H1 (cell line): ENCODE data around the gene SPRR2F. TPM values are rescaled to one million over a fixed set of nuclear protein-coding genes. Genes with fewer than 3 reads are reported as not detected.

Source experiments
- CTCF ChIA-PET: fragments of 300-600 bp; sonication (Branson Sonifier 250); formaldehyde crosslinking; loops from one replicate; lab custom pipeline; 2021; ENCODE audit not compliant: partially characterized antibody; lab: Charles Lee
- POLR2A ChIA-PET: fragments of 300-600 bp; sonication (Branson Sonifier 250); formaldehyde crosslinking; loops from one replicate; lab custom pipeline; 2021; ENCODE audit warnings: inconsistent platforms; ENCODE audit not compliant: partially characterized antibody; lab: Charles Lee
- DNase-seq, 2 experiments: peaks; one replicate each; pipeline versions ENCODE4 v3.0.0 to v3.0.0-alpha.2; 2010 to 2022; ENCODE audit warnings: low spot score in 2 of 2, low read depth in 1 of 2, mixed read lengths in 1 of 2
- FAIRE-seq: peaks from 2 replicates; lab custom pipeline; 2011; peaks lifted over from hg19 to GRCh38; lab: Jason Lieb, UNC
- H2AFZ ChIP-seq: 2 replicates; pipeline ENCODE4 v1.8.1; 2012; ENCODE audit warnings: low read length, inconsistent platforms
- H2AK5ac ChIP-seq: 2 replicates; pipeline ENCODE4 v1.6.1; 2013; ENCODE audit warnings: low read depth, low read length
- H2BK120ac ChIP-seq: replicated peaks from 2 replicates; pipeline ENCODE3; 2013; ENCODE audit warnings: low read depth, low read length, inconsistent platforms
- H2BK12ac ChIP-seq: 2 replicates; pipeline ENCODE4 v1.6.1; 2013; ENCODE audit warnings: low read depth, low read length
- H2BK15ac ChIP-seq: 2 replicates; pipeline ENCODE4 v1.6.1; 2013; ENCODE audit warnings: low read length
- H2BK20ac ChIP-seq: 2 replicates; pipeline ENCODE4 v1.6.1; 2013; ENCODE audit warnings: low read length
- H2BK5ac ChIP-seq: 2 replicates; pipeline ENCODE4 v1.6.1; 2013; ENCODE audit warnings: low read depth, low read length
- H3K14ac ChIP-seq: 2 replicates; pipeline ENCODE4 v1.6.1; 2013; ENCODE audit warnings: inconsistent platforms; ENCODE audit not compliant: insufficient read length
- H3K18ac ChIP-seq: 2 replicates; pipeline ENCODE4 v1.6.1; 2013; ENCODE audit warnings: low read length; ENCODE audit errors: extremely low read depth
- H3K23ac ChIP-seq: 2 replicates; pipeline ENCODE4 v1.6.1; 2013; ENCODE audit warnings: inconsistent platforms; ENCODE audit not compliant: insufficient read length
- H3K23me2 ChIP-seq: 2 replicates; pipeline ENCODE4 v1.6.1; 2013; ENCODE audit warnings: low read depth, low read length
- H3K27ac ChIP-seq: 2 replicates; pipeline ENCODE4 v1.6.1; 2011; ENCODE audit warnings: low read depth, low read length, inconsistent platforms
- H3K27me3 ChIP-seq, 4 experiments: replicated peaks in 1 of 4; 1 replicate in 1 of 4; 2 replicates in 3 of 4; pipeline versions ENCODE4 v1.6.1 to v1.8.1; 2011 to 2013; ENCODE audit warnings: low read length in 3 of 4, mild to moderate bottlenecking in 3 of 4, inconsistent platforms in 2 of 4, mixed read lengths in 2 of 4, moderate library complexity in 1 of 4; ENCODE audit not compliant: control insufficient read depth in 3 of 4, insufficient read depth in 3 of 4; ENCODE audit errors: extremely low read depth in 1 of 4
- H3K36me3 ChIP-seq, 4 experiments: 2 replicates each; pipeline versions ENCODE4 v1.6.1 to v1.8.1; 2011 to 2013; ENCODE audit warnings: mild to moderate bottlenecking in 4 of 4, low read length in 3 of 4, moderate library complexity in 2 of 4, control low read depth in 1 of 4, inconsistent platforms in 1 of 4; ENCODE audit not compliant: insufficient read depth in 4 of 4, control insufficient read depth in 2 of 4
- H3K4ac ChIP-seq: replicated peaks from 2 replicates; pipeline ENCODE3; 2013; ENCODE audit warnings: low read length, low read depth, mixed read lengths, inconsistent platforms; ENCODE audit not compliant: insufficient read length
- H3K4me1 ChIP-seq, 4 experiments: replicated peaks in 1 of 4; 1 replicate in 1 of 4; 2 replicates in 3 of 4; pipeline versions ENCODE4 v1.6.1 to v1.8.1; 2011 to 2013; ENCODE audit warnings: low read length in 3 of 4, inconsistent platforms in 2 of 4, mixed read lengths in 1 of 4; ENCODE audit not compliant: insufficient read depth in 4 of 4, control insufficient read depth in 3 of 4
- H3K4me2 ChIP-seq, 2 experiments: 2 replicates each; pipeline versions ENCODE4 v1.6.1 to v1.8.1; 2011 to 2013; ENCODE audit warnings: low read depth in 2 of 2, low read length in 2 of 2, control low read depth in 1 of 2, inconsistent platforms in 1 of 2, mild to moderate bottlenecking in 1 of 2; ENCODE audit not compliant: insufficient read depth in 1 of 2
- H3K4me3 ChIP-seq, 4 experiments: fragments of 200-600, 300-600 bp in 1 of 4; sonication (generic), shearing (Covaris generic), sonication (Bioruptor Twin) in 1 of 4; 2 replicates each; pipeline versions ENCODE4 v1.5.1 to v1.8.1; 2011 to 2016; ENCODE audit warnings: low read length in 4 of 4, low read depth in 3 of 4, control low read depth in 2 of 4, inconsistent platforms in 2 of 4, mild to moderate bottlenecking in 2 of 4, mixed read lengths in 1 of 4, moderate library complexity in 1 of 4; ENCODE audit not compliant: insufficient read depth in 2 of 4; ENCODE audit errors: extremely low read depth in 1 of 4
- H3K56ac ChIP-seq: replicated peaks from 2 replicates; pipeline ENCODE3; 2013; ENCODE audit warnings: low read depth, mild to moderate bottlenecking, mixed read lengths, low read length, inconsistent platforms; ENCODE audit not compliant: insufficient read length
- H3K79me1 ChIP-seq: 2 replicates; pipeline ENCODE4 v1.6.1; 2013; ENCODE audit warnings: low read depth, low read length, control low read depth
- H3K79me2 ChIP-seq, 2 experiments: 2 replicates each; pipeline versions ENCODE4 v1.6.1 to v1.8.1; 2012 to 2013; ENCODE audit warnings: low read length in 2 of 2, mild to moderate bottlenecking in 2 of 2, inconsistent platforms in 1 of 2; ENCODE audit not compliant: insufficient read depth in 2 of 2, control insufficient read depth in 1 of 2
- H3K9ac ChIP-seq, 4 experiments: replicated peaks in 1 of 4; 1 replicate in 1 of 4; 2 replicates in 3 of 4; pipeline versions ENCODE4 v1.6.1 to v1.8.1; 2011 to 2013; ENCODE audit warnings: low read depth in 3 of 4, low read length in 3 of 4, control low read depth in 2 of 4, mild to moderate bottlenecking in 2 of 4, moderate library complexity in 2 of 4, inconsistent platforms in 1 of 4; ENCODE audit errors: extremely low read depth in 1 of 4
- H3K9me3 ChIP-seq, 2 experiments: 2 replicates each; pipeline versions ENCODE4 v1.6.1 to v1.8.1; 2012 to 2013; ENCODE audit warnings: mild to moderate bottlenecking in 2 of 2, moderate library complexity in 2 of 2, control low read depth in 1 of 2, inconsistent platforms in 1 of 2, low read depth in 1 of 2, low read length in 1 of 2, mixed read lengths in 1 of 2; ENCODE audit not compliant: insufficient read depth in 2 of 2
- H4K20me1 ChIP-seq, 2 experiments: replicated peaks in 1 of 2; 2 replicates each; pipeline versions ENCODE3 to v1.8.1; 2011 to 2013; ENCODE audit warnings: inconsistent platforms in 2 of 2, low read length in 2 of 2, mild to moderate bottlenecking in 1 of 2; ENCODE audit not compliant: insufficient read depth in 2 of 2, control insufficient read depth in 1 of 2
- H4K5ac ChIP-seq: 2 replicates; pipeline ENCODE4 v1.6.1; 2013; ENCODE audit warnings: low read length, low read depth, mixed read lengths, inconsistent platforms; ENCODE audit not compliant: insufficient read length
- H4K8ac ChIP-seq: 2 replicates; pipeline ENCODE4 v1.8.0; 2013; ENCODE audit warnings: mild to moderate bottlenecking, moderate library complexity, low read length, inconsistent platforms; ENCODE audit not compliant: insufficient read depth; ENCODE audit errors: extremely low read depth
- H4K91ac ChIP-seq: replicated peaks from 2 replicates; pipeline ENCODE3; 2013; ENCODE audit warnings: low read length, mixed read lengths, inconsistent platforms; ENCODE audit not compliant: insufficient read length
- ATF2 ChIP-seq: IDR thresholded peaks from 2 replicates; pipeline ENCODE4 v1.6.1; 2012; ENCODE audit warnings: low read length, inconsistent platforms
- BRCA1 ChIP-seq: IDR thresholded peaks from 2 replicates; pipeline ENCODE4 v1.6.1; 2012; ENCODE audit warnings: low read depth, low read length, improper control_type of control experiment
- EP300 ChIP-seq, 2 experiments: IDR thresholded peaks; 1 replicate in 1 of 2; 2 replicates in 1 of 2; pipeline ENCODE4 v1.6.1; 2011 to 2012; ENCODE audit warnings: low read depth in 2 of 2, low read length in 2 of 2, mild to moderate bottlenecking in 2 of 2, borderline replicate concordance in 1 of 2, inconsistent platforms in 1 of 2, moderate library complexity in 1 of 2
- FOSL1 ChIP-seq: IDR thresholded peaks from 2 replicates; pipeline ENCODE4 v1.6.1; 2011; ENCODE audit warnings: mild to moderate bottlenecking, low read depth, low read length, moderate library complexity; ENCODE audit not compliant: insufficient read depth
- RFX5 ChIP-seq: IDR thresholded peaks from 2 replicates; pipeline ENCODE4 v1.6.1; 2011; ENCODE audit warnings: low read depth, low read length, improper control_type of control experiment, borderline replicate concordance
- RNF2 ChIP-seq: fragments of 200-900, 300-1000 bp; sonication (generic); IDR thresholded peaks from 2 replicates; pipeline ENCODE4 v1.7.1; 2016; ENCODE audit warnings: borderline replicate concordance, low read depth, mild to moderate bottlenecking, antibody characterized with exemption, low read length; ENCODE audit not compliant: poor library complexity, severe bottlenecking; ENCODE audit errors: missing control alignments
- SP4 ChIP-seq: IDR thresholded peaks from 2 replicates; pipeline ENCODE4 v1.6.1; 2012; ENCODE audit warnings: low read length, inconsistent platforms
- SRF ChIP-seq: IDR thresholded peaks from 2 replicates; pipeline ENCODE4 v1.6.1; 2011; ENCODE audit warnings: mild to moderate bottlenecking, low read depth, low read length, moderate library complexity
- USF2 ChIP-seq: IDR thresholded peaks from 2 replicates; pipeline ENCODE4 v1.6.1; 2011; ENCODE audit warnings: low read length, improper control_type of control experiment
- WGBS, 2 experiments: shearing (Covaris generic) in 1 of 2; methylation state at CpG; one replicate each; pipeline versions ENCODE4 v1.1.6 to v1.1.7; 2013 to 2015; ENCODE audit warnings: low lambda C conversion rate in 2 of 2, mixed read lengths in 2 of 2, inconsistent platforms in 1 of 2, low coverage in 1 of 2, missing lambda C conversion rate in 1 of 2; ENCODE audit not compliant: insufficient replicate concordance in 2 of 2, insufficient coverage in 1 of 2, insufficient read length in 1 of 2; ENCODE audit errors: extremely low coverage in 1 of 2, missing lambda C conversion rate in 1 of 2; 5-methylcytosine and 5-hydroxymethylcytosine counted together
- polyA plus RNA-seq, 7 experiments: library from polyadenylated mRNA; depleted of rRNA in 3 of 7; stranded (reverse) in 5 of 7; unstranded in 2 of 7; fragments of >200 nt in 5 of 7; fragments of 200-250 nt in 2 of 7; gene quantifications; 1 replicate in 5 of 7; 2 replicates in 1 of 7; 4 replicates in 1 of 7; pipeline versions ENCODE4 v1.2.1 to v1.2.3, GENCODE V29; 2011 to 2013; ENCODE audit warnings: missing spikeins in 2 of 7, mixed read lengths in 2 of 7
- total RNA-seq: library from RNA; stranded (reverse); fragmentation: NEBNext Ultra II Directional; extraction: Animal tissue kit (Norgen Biotek cat#: 25700); gene quantifications from 2 replicates; pipeline ENCODE4 v1.2.1, GENCODE V29; 2021
- TF ChIP-seq, protein P1 (sequence below): IDR thresholded peaks from 2 replicates; pipeline ENCODE4 v1.6.1; 2012; ENCODE audit warnings: inconsistent platforms

Gene SPRR2F
- total and polyA plus RNA-seq, 2 of the 8 experiments (the other 6 are each of a cell fraction or from before 2014, with no cell fraction given) = 0.50 to 1.1 TPM

DNA sequence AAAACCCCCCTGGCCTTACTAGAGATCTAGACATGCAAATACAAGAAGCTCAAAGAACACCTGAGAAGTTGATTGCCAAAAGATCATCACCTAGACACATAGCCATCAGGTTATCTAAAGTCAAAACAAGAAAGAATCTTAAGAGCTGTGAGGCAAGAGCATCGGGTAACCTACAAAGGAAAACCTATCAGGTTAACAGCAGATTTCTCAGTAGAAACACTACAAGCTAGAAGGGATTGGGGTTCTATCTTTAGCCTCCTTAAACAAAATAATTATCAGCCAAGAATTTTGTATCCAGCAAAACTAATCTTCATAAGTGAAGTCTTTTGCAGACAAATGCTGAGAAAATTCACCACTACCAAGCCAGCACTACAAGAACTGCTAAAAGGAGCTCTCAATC is 12.2 kb upstream of the SPRR2F start:
- Histone ChIP-seq H3K56ac (no peak overlapping the region), H3K79me1 (no peaks in the 10 kb centered on the region), H3K9ac (no peak overlapping the region), H2AK5ac (no peak overlapping the region), H3K27ac (no peak overlapping the region), H4K91ac (no peak overlapping the region), H2BK5ac (no peak overlapping the region), H3K36me3 (no peaks in the 10 kb centered on the region; a peak in 2 of 8 replicates), H3K23me2 (no peaks in the 10 kb centered on the region), H3K4me3 (no peak overlapping the region; a peak in 1 of 8 replicates), H3K23ac (no peak overlapping the region), H3K4me2 (no peak overlapping the region), H3K18ac (no peak overlapping the region), H2BK120ac (no peak overlapping the region), H3K27me3 (no peaks in the 10 kb centered on the region), H4K5ac (no peak overlapping the region), H3K9me3 (peaks cover 3 to 14% of the 10 kb centered on the region in 2 experiments; a peak in 3 of 4 replicates), H2BK15ac (no peak overlapping the region), H2BK12ac (no peak overlapping the region), H3K4me1 (peaks cover 0 to 5% (median 2%) of the 10 kb centered on the region in 4 experiments; a peak in 2 of 7 replicates), H3K14ac (no peak overlapping the region), H2BK20ac (no peak overlapping the region), H3K4ac (no peak overlapping the region), H3K79me2 (no peaks in the 10 kb centered on the region), H4K8ac (no peak overlapping the region), H4K20me1 (no peaks in the 10 kb centered on the region), H2AFZ (no peak overlapping the region)
- POLR2A ChIA-PET = no interaction called here
- CTCF ChIA-PET = interaction anchor here (1.4 kb wide), 1 partner anchor 68 kb away, joined by 3 read pairs; no protein-coding TSS in a partner anchor
- DNase-seq (no peak), FAIRE-seq (no peak)
- 88% methylated on average over 1 of the region's 1 CpG; no CpG with 5 or more reads in 1 of the 2 experiments for WGBS, 2 experiments
- TF ChIP-seq USF2 (no peak), RFX5 (no peak), SP4 (no peak), EP300 (IDR thresholded peaks at IDR 0.05; ENCODE audit: borderline replicate concordance in 1 of 2, low read depth in 2 of 2, low read length in 2 of 2) (no peak), ATF2 (no peak), BRCA1 (no peak), SRF (no peak), RNF2 (no peak), FOSL1 (no peak)
- TF ChIP-seq, protein P1, sequence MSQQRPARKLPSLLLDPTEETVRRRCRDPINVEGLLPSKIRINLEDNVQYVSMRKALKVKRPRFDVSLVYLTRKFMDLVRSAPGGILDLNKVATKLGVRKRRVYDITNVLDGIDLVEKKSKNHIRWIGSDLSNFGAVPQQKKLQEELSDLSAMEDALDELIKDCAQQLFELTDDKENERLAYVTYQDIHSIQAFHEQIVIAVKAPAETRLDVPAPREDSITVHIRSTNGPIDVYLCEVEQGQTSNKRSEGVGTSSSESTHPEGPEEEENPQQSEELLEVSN = no peak
